ENCODE results near the gene DYNC1LI1.

DYNC1LI1 gene

GRCh38 chr3:32502118-32502945, 68.3 kb downstream of the DYNC1LI1 start, which contains the start of gene CMTM6:
Gene CMTM6 (minus strand): TSS chr3:32502852. CDS start chr3:32502745, 107 bp downstream.
- H3K9me3 ChIP-seq (ENCODE audit: severe bottlenecking), result no peaks in the 10 kb centered on the region
- H3K4me1 ChIP-seq (ENCODE audit: insufficient read depth, poor library complexity, severe bottlenecking), result no peaks in the 10 kb centered on the region
- peak; percentile 88 for ATAC-seq (ENCODE audit: low read depth)
- peak; percentile 79 for DNase-seq (ENCODE audit: low spot score)
- no peak for TF ChIP-seq CTCF (IDR thresholded peaks at IDR 0.05; ENCODE audit: poor library complexity, severe bottlenecking)
- H3K27ac ChIP-seq (ENCODE audit: poor library complexity, severe bottlenecking), result peak within 1 kb of the TSS; percentile 59
- peak within 1 kb of the TSS; percentile 71 for H3K4me3 ChIP-seq (ENCODE audit: severe bottlenecking)
- H3K36me3 ChIP-seq (ENCODE audit: low read depth), result no peaks in the 10 kb centered on the region
- no peaks in the 10 kb centered on the region for H3K27me3 ChIP-seq (ENCODE audit: insufficient read depth, poor library complexity, severe bottlenecking)

GRCh38 chr3:32501783-32502117, 68.9 kb downstream of the DYNC1LI1 start:
- ATAC-seq (ENCODE audit: low read depth), result no peak
- peak overlapping the region; percentile 71 for H3K4me3 ChIP-seq (ENCODE audit: severe bottlenecking)
- no peak for TF ChIP-seq CTCF (IDR thresholded peaks at IDR 0.05; ENCODE audit: poor library complexity, severe bottlenecking)
- no peaks in the 10 kb centered on the region for H3K27me3 ChIP-seq (ENCODE audit: insufficient read depth, poor library complexity, severe bottlenecking)
- H3K9me3 ChIP-seq (ENCODE audit: severe bottlenecking), result no peaks in the 10 kb centered on the region
- no peak for DNase-seq (ENCODE audit: low spot score)
- no peaks in the 10 kb centered on the region for H3K36me3 ChIP-seq (ENCODE audit: low read depth)
- peak overlapping the region; percentile 59 for H3K27ac ChIP-seq (ENCODE audit: poor library complexity, severe bottlenecking)
- H3K4me1 ChIP-seq (ENCODE audit: insufficient read depth, poor library complexity, severe bottlenecking), result no peaks in the 10 kb centered on the region

GRCh38 chr3:32500880-32501782, 69.5 kb downstream of the DYNC1LI1 start:
- Histone ChIP-seq H3K4me1 (ENCODE audit: insufficient read depth, poor library complexity, severe bottlenecking) (peaks cover under 1% of the 10 kb centered on the region), H3K4me3 (ENCODE audit: severe bottlenecking) (peak overlapping the region; percentile 71), H3K27ac (ENCODE audit: poor library complexity, severe bottlenecking) (no peak overlapping the region), H3K27me3 (ENCODE audit: insufficient read depth, poor library complexity, severe bottlenecking) (no peaks in the 10 kb centered on the region), H3K9me3 (ENCODE audit: severe bottlenecking) (no peaks in the 10 kb centered on the region), H3K36me3 (ENCODE audit: low read depth) (no peaks in the 10 kb centered on the region)
- no peak for TF ChIP-seq CTCF (IDR thresholded peaks at IDR 0.05; ENCODE audit: poor library complexity, severe bottlenecking)
- no peak for DNase-seq (ENCODE audit: low spot score)
- no peak for ATAC-seq (ENCODE audit: low read depth)

- H3K4me3 ChIP-seq (ENCODE audit: severe bottlenecking), result no peak overlapping the region
- DNase-seq (ENCODE audit: low spot score), result no peak
- TF ChIP-seq CTCF (IDR thresholded peaks at IDR 0.05; ENCODE audit: poor library complexity, severe bottlenecking), result no peak
- no peaks in the 10 kb centered on the region for H3K27me3 ChIP-seq (ENCODE audit: insufficient read depth, poor library complexity, severe bottlenecking)
- no peaks in the 10 kb centered on the region for H3K9me3 ChIP-seq (ENCODE audit: severe bottlenecking)
- H3K27ac ChIP-seq (ENCODE audit: poor library complexity, severe bottlenecking), result no peak overlapping the region
- ATAC-seq (ENCODE audit: low read depth), result no peak
- H3K36me3 ChIP-seq (ENCODE audit: low read depth), result no peaks in the 10 kb centered on the region
- peaks cover 10% of the 10 kb centered on the region for H3K4me1 ChIP-seq (ENCODE audit: insufficient read depth, poor library complexity, severe bottlenecking)
These were observed 70.4 kb downstream of the DYNC1LI1 start for GRCh38 chr3:32500231-32500630.

All from RWPE2 (cell line).